HG02798 (cell line): ENCODE measurements around the gene IFT43.

Experiments
- ATAC-seq: cut with Tn5 transposase; IDR thresholded peaks from one replicate; pipeline ENCODE4 v1.9.1; 2021; ENCODE audit warnings: mild to moderate bottlenecking; ENCODE audit not compliant: unreplicated experiment, poor library complexity

Gene IFT43

DNA sequence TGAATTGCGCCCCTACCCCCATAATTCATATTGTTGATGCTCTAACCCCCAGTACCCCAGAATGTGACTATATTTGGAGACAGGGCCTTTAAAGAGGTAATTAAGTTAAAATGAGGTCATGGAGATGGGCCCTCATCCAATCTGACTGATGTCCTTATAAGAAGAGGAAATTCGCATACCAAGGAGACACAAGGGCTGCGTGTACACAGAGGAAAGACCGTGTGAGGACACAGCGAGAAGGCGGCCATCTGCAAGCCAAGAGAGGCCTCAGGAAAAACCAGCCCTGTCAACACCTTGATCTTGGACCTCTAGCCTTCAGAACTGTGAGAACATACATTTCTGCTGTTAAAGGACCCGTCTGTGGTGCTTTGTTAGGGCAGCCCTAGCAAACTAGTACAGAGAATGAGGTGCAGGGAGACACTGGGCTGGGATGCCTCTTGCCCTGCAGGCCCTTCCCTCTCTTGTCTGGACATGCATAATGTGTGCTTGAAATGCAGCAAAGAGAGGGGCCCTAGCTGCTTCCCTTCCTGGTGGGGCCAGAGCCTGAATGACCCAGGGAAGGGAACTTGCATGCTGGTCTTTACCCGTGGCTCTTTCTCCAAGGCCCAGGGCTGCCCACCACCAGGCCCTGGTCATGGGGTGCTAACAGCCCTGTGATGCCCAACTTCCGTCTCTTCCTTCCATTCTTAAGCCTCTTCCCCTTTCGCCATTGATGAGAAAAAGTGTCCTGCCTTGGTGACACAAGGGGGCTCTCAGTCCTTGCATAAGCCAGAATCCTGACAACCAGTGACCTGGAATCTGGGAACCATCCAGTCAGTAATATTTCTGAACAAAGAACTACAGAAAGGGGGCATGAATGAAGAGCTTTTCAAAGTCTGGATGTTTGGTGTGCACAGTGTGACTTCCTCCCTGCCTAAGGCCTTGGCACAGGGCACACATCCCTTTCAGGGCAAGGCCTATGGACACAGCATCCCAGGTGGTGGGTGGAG, 116.1 kb downstream of the IFT43 start:
- no peak for ATAC-seq

DNA sequence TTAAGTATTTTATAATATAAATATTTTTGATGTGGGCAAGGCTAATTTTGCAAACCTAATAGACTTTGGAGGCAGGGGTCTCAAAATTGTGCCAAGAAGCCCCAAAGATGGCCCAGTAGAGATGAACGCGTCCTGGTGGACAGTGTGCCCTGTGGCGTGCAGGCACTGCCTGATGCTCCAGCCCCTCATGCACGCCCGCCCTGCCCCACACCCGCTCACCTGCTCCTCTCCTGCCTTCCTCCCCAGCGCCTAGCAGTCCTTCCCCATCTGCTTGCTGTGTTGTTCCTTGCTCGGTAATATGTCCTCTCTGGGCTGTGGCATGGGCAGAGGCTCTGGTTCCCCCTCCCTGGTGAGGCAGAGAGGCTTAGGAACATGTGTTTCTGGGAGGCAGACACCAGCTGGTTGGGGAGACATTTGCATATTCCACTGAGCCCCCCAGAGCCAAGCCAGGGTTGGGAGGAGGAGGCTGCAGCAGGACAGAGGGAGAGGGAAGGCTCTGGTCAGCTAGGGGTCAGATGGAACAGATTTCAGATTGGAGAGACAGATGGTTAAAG, 119.3 kb downstream of the IFT43 start:
- no peak for ATAC-seq

DNA sequence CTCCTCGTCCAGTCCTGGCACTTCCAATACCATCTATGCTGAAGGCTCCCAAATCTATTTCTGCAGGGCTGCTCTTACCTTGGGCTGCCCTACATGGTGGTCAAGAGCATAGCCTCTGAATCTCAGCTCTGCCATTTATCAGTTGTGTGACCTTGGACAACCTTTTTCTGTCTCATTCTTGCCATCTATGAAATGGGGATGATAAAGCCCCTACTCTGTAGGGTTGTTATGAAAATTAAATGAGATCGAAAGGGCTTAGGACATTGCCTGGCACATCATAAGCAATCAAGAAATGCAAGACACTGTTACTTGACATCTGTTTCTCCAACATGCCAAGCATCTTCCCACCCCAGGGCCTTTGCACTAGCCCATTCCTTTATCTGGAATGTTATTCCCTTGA, 120.6 kb downstream of the IFT43 start:
- ATAC-seq: no peak

DNA sequence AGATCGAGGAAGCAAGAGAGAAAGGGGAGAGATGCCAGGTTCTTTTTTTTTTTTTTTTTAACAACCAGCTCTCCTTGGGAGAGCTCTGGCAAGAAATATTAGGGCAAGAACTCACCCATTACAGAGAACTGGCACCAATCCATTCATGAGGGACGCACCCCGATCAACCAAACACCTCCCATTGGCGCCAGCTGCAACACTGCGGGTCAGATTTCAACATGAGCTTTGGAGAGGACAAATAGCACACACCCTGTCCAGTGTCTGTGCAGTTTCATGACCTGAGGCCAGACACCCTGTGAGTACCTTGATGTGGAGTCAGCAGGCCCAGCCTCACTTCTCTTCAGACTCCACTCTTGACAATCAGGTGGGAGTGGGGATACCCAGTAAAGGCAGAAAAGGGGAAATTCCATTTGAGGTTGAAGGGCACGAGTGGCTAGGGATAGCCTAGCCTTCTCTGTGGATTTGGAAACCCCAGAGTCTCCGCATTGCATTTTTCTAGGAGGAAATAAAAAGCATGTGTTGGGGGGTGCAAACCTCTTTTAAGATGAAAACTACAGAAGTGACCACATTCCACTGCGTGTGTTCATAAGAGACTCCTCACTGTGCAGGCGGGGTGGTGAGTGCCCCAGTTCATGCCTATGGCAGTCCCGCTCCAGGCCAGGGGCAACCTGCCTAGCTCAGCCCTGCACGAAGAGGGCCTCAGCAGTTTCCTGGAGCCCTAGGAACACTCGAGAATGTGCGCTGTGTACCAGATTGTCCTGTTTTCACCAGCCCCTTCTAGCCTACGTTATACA, 123.7 kb downstream of the IFT43 start:
- ATAC-seq: no peak

DNA sequence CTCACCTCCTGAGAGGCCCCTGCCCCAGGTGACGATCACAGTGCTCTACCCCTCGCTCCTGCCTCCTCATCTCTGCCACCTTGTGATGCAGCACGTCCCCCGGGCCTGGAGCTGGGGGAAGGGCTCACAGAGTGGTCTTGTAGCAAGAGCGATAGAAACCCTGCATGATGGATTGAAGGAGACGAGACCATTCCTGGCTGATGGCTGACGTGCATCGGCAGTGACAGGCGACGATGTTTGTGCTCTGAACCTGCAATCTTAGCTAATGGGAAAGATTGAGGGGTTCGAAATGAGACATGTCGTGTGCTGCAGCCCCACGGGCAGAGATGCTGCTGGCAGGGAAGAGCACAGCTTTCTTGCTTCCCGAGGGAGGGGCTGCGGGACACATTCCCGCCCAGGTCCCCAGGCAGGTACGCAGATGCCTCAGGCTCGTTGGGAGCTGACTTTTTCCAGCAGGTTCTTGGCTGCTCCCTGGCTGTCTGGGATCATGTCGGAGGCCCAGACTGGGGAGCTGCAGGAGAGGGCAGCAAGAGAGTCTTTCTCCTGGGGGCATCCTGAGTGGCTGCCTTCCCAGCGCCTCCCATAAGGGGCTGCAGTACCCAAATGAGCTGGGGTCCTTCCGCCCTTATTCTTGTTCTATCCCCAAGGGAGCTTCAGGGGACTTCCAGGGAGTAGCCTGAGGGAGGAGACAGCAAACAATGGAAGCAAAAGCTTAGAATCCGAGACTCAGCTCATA, 127.5 kb downstream of the IFT43 start:
- no peak for ATAC-seq

DNA sequence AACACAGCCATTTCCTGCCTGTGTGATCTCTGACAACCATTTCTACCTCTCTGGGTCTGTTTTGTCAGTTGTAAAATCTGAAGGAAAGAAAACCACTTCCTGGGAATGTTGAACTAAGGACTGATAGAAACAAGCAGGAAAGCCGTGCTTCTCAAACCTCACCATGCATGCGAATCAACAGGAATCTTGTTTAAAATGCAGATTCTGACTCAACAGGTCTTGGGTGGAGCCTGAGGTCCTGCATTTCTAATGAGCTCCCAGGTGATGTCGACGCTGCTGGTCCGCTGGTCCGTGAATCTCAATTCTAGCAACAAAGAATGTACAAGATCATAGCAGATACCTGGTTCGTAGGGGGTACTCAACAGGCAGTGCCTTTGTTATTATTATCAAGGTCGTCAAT, 128.1 kb downstream of the IFT43 start:
- no peak for ATAC-seq

DNA sequence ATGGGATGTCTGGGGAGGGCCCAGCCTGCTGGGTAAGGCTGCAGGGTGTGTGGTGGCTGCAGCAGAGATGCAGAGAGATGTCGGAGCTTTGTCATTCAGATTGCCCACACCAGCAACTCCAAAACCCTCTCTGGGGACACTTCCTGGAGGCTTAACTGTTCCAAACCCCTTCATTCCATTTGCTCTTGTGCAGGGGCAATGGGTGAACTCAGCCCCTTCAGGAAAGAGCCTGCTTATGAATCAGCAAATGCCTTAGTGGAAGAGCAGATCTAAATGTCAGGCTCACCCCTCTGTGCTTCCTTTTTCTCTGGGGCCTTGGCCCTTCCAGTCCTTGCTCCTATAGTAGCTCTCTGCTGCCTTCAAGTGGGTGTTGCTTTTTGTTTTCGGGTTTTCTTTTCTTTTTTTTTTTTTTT, 129.5 kb downstream of the IFT43 start:
- no peak for ATAC-seq

DNA sequence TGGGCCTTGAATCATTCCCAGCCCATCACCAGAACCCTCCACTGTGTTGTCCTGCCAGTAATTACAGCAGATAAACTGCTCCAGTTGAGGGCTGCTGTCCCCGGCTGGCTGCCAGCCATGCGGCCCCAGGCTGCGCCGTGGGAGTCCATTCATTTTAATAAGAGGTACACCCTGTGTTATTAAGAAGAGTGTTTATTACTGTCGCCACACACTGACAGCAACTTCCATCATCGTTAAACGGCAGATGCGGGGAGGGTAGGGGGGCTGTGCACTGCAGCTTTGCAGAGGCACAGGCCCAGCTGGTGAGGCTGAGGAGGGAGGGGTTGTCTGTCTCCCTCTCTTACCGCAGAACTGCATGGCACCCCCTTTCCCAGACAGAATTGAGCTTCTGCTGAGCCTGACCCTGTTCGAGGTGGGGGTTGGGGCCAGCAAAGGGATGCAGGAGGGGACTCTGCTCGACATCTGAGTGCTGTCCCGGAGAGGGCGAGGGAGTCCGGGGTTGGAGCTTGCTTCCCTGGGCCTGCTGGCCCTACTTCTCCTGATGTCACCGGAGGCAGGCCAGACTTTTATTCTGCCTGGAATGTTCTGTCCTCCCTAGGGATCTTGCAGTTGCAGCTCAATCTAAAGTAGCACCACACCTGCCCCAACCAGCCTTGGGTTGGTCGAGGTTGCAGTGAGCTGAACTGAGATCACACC, 132.4 kb downstream of the IFT43 start:
- ATAC-seq: no peak

DNA sequence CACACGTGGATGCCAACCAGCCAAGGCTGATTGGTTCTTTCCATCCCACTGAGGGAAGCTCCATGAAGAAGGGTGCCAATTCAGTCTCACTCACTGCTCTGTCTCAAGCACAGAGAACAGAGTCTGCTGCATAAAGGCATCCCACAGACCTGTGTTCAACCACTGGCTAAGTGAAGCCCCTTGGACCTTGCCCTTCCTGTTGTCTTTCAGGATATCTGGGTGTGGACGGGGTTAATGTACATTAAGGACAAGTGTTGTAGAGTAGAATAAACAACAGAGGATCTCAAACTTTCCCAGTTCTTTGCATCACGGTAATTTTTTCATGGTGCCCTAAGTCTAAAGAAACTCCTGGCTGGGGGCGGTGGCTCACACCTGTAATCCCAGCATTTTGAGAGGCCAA, 133.0 kb downstream of the IFT43 start:
- ATAC-seq: no peak

DNA sequence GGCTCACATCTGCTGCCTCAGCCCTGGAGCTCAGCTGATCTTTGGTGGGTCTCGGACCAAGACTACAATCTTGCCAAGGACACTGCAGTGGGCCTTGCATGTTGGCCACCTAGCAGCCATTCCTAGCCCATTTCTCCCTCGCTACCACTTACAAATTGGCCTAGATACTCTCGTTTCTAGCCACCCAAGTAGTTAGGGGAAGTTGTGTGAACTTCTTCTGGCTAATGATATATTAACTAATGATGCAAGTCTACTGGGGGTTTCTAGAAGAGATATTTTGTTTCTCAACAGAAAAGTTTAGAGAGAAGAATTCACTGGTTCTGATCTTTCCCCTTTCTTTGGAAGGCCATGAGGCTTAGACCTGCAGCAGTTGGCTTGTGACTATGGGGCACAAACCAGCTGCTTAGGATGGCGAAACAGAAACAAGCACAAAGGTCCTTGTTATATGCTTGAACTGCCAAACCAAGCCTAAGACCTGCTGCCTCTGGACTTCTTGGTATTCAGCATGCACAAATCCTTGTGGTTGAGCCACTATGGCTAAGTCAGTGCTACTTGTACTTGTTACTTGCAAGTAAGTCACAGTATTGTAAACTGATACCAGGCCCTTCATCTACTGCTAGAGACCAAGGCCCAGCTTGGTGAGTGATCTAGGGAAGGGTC, 135.7 kb downstream of the IFT43 start:
- ATAC-seq: peak; percentile 44

DNA sequence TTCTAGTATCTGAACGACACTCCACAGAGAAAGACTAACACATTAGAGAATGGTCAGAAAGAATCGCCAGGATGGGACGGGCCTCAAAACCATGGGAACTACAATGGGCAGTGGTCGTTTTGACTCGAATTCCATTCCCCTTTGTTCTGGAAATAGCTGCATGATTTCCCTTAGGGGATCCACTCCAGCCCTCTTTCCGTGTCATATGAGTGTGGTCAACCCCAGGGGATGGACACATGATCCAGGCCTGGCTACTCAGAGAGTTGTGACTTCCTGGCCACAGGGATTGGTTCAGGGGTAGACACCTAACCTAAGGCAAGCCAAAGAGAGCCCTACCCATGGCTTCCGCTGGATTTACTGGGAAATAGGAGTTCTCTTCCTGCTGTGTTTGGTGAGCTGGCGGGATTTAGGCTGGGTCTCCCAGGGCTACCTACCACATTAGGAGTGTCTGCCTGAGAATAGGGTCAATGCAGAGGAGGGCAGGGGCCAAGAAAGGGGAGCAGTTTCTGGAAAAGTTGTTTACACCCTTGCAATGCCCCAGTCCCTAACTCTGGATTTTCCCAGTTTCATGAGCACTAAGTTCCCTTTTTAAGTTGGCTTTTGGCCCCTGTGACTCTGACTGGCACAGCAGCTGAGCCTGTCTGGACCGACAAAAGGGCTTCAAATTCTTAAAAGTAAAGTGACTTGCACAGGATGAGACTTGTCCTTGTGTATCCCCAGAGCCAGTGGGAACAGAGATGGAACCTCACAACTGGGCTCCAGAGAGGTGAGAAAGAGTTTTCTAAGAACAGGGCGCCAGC, 138.1 kb downstream of the IFT43 start:
- no peak for ATAC-seq

DNA sequence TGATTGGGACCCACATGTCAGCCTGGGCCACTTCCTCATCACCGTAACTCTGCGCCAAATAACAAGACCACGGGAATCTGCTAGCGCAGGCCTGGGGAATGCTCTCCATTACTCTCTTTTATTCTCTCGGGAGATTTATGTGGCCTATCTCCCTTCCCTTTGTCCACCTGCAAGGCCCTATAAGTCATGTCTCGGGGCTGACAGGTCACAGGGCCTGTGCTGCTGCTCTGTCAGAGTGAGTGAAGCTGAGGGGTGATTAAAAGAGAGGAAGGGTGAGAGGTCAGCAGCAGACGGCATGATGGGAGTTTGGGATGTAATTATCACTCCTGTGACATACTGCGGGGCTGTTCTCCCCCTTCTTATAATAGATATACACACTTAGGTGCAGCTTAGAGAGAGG, 139.9 kb downstream of the IFT43 start:
- ATAC-seq: no peak

DNA sequence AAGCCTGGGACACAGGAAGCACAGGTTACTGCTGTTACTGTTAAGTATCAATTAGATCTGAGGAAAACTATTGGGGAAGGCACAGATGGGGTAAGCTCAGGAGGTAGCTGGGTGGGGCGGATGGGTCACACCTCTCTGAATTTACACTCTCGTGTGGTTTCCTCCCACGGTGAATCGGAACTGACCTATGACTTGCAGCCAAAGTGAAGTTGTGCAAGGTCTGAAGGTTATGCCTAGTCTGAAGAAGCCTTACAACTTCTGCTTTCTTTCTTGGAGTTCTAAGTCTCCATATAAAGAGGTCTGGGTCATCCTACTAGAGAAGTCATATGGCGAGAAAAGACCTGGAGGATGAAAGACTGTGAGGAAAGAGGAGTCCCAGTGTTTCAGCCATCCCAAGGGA, 140.5 kb downstream of the IFT43 start:
- ATAC-seq: no peak

DNA sequence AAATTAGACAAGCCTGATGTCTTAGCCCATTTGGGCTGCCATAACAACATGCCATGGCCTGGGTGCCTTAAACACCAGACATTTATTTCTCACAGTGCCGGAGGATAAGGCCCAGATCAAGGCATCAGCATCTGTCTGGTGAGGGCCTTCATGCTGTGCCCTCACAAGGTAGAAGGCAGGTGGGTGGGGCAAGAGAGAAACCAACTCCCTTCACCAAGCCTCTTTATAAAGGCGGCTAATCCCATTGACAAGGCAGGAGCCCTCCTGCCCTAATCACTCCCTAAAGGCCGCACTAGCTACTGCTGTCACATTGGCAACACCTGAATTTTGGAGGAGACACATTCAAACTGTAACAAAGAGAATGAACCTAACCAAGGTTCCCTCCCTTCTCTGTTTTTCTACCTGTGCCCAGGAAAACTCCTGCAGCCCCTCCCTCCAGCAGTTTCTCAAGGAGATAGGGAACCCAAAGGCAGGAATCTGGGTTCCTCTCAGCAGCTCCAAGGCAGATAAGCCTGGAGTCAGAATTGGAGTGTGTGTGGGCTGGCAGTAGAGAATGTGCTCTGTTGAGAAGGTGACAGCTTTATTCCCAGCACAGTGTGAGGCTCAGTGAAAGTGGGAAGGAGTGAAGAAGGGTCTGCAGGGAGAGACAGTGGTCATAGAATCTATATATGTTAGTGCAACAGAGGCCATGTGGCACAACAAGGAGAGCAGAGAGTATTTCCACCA, 144.5 kb downstream of the IFT43 start:
- ATAC-seq: no peak

DNA sequence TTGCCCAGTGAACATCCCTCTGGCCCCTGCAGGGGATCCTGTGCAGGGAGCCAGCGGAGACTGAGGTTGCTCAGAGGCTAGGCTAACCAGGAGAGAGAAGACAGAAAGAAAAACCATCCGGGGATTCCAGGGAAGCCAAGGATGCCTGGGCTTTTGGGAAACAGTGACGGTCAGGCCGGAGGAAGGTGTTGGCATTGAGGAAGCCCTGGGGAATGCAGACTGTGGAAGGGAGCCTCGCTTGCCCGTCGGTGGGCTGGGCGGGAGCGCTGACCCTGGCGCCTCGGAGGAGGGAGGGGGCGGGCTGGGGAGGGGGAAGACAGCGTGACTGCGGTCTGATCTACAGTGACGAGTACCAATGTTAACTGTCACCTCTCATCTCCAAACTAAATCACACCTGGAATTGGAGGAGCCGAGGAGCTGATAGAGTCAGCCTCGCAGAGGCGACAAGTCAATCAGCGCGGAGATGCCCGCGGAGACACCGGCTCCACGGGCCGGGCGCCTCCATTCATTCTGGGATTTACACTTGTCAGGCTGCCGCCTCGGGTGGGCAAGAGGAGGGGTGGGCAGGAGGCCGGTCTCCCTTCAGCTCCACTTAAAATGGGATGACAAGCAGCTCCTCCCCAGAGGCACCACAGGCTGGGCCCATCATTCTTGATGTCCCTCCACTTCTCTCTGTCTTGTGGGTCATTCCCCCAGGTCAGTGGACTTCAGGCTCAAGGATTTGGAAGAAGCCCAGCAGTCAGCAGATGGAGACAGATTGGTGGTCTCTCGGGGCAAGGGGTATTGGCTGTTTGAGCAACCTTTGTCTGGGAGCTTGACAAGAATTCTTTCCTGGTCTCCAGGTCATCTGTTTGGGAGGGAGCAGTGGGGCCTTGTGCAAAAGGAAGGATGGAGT, 145.8 kb downstream of the IFT43 start:
- no peak for ATAC-seq

DNA sequence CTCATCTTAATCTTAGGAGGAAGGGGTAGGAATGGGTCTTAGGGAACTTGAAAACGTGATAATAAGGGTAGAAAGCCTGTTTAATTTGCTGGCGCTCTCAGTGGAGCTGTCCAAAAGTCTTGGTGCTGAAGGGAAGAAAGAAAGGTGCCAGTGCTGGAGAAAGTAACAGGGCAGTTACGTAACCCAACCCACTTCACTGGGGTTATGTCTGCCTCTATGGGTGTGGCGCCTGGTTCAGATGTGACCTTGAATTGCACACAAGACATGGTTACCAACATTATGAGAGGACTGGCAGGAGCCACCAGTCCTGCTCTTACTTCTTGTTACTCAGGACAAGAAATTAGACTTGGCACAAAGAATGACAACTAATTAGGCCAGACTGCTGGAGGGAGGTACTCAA, 147.5 kb downstream of the IFT43 start:
- no peak for ATAC-seq
